NK-92 (cell line): ENCODE data around the gene SEZ6L.

Experiments
- DNase-seq: peaks from one replicate; lab custom pipeline; 2025; ENCODE audit not compliant: unreplicated experiment; lab: John Stamatoyannopoulos, UW

Gene SEZ6L

DNA sequence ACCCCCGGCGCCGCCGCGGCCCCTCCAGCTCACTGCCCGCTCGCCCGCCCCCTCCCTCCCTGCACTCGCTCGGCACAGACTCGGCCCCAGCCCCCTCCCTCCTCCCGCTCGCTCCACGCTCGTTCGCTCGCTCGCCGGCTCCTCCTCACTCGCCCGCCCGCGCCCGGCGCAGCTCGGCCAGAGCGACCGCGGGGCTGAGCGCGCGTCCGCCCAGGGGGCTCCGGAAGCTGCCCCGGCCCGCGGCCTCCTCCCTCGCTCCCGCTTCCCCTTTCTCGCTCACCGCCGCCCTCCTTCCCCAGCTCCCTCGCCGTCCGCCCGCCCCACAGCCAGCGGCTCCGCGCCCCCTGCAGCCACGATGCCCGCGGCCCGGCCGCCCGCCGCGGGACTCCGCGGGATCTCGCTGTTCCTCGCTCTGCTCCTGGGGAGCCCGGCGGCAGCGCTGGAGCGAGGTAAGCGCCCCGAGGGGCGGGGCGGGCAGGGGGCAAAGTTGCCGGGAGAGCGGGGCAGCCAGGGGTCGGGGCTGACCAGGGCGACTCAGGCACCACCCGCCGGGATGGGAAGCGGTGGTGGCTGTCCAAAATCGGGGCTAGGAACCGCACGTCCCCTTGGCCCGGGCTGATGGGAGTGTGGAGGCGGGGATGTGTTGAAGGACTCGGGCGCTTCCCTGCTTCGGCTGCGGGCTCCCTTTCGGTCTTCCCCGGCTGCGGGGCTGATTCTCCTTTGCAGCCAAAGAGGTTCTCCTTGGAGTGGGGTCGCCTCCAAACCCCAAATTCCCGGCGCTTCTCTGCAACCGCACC is at the start of gene SEZ6L:
Gene SEZ6L (plus strand): TSS at position 148 of the 797 bp plus-strand sequence. CDS start 208 bp downstream, at position 356.
- no peak for DNase-seq

DNA sequence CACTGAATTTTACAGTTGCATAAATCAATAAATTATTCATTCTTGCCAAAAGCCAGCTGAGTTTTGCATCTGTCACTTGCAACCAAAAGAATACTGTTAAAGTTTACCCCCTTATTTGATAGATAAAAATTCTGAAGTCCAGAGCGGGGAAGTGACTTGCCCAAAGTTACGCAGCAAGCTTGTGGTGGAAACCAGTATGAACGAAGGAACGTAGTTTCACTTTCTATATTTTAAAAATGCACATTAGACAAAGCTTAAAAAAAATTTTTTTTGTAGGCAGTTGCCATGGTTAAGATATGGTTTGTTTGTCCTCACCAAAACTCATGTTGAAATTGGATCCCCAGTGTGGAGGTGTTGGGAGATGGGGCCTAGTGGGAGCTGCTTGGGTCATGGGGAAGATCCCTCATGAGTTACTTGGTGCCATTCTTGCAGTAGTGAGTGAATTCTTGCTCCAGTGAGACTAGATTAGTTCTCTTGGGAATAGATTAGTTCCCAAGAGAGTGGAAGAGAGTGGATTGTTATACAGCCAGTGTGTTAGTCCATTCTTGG is 46.3 kb upstream of the SEZ6L start:
- DNase-seq, result no peak

DNA sequence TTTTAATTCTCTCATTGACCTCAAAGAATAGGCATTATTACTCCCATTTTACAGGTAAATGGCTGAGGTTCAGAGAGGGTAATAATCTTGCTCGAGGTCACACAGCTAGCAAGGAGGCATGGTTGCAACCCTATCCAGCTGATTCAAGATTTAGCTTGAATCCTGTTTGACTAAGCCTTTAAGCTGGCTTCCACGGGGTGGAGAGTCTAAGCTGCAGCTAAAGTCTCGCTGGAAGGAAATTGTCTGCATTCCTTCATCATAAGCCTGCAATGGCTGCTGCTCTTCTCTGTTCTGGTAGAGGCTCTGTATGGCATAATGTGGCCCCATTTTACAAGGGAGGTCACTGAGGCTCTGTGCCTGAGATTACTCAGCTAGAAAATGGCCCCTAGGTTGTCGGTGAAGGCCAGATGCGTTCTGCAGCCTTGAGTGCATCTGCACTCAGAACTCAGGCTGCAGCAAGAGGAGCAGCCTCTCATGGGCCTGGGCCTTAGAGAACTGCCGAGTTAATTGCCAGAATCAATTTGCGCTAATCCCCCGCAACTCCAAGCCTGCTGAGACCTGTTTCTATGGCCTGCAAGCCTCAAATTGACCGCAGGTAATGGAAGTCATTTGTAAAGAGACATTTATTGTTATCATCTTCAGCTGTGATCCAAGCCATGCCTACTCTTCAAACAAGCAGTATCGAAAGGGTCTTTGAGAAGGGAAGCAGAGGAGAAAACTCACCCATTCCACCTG is 44.1 kb upstream of the SEZ6L start:
- no peak for DNase-seq

DNA sequence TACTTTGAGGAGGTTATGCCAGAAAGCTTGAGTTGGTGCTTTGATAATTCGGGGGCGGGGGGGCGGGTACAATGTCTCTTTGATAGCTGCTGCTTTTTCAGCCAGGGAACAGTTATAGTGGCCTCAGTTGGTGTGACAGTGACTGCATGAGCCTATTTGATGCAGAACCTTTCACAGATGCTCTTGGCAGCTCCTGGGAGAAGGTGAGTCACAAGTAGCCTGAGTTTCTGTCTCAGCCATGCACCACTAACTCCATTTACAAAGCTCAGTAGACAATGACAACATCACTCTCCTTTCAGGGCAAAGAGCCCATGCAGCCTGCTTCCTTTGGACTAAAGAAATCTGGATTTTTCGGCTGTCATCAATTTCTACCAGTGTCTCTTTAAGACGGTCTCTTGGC is 42.1 kb upstream of the SEZ6L start:
- DNase-seq, result no peak

DNA sequence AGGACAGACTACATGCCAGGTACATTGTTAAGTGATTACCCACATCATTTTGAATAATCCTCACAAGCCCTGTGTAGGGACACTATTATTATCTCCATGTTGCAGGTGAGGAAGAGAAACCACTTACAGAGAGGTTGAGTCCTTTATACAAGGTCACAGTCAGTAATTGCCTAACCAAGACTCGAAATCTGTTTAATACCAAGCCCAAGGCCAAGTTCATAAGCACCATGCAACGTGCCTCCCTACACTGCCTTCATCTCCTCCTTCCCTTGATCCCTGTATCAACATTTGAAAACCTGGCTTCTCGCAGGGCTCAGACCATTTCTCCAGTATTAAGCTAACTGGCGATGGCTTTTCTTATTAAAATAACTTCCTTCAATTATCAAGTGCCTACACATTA is 41.7 kb upstream of the SEZ6L start:
- DNase-seq, result no peak

DNA sequence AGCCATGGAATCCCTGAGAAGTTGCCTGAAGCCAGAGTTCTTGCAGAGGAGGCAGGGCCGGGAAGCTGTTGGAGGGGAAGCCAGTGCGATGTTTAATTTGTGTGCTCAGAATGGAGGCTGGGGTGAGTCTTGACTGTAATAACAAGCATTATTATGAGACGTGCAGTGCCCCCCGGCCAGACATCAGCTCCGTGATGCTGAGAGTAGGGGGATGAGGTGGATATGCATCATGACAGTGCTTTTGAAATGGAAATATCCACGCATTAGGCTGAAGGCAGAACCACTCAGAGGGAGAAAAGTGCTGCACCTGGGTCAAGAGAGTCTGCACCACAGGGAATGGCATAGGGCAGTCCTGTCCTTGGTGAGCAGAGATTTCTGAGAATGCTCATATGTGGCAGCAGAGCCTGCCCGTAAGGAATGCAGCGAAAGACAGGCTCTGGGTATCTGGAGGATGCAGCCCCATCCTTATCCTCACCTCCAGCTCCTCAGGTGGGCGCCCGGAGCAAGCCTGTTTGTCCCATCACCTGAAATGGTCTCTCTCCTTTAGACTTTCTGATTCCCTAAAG is 37.6 kb upstream of the SEZ6L start:
- no peak for DNase-seq

DNA sequence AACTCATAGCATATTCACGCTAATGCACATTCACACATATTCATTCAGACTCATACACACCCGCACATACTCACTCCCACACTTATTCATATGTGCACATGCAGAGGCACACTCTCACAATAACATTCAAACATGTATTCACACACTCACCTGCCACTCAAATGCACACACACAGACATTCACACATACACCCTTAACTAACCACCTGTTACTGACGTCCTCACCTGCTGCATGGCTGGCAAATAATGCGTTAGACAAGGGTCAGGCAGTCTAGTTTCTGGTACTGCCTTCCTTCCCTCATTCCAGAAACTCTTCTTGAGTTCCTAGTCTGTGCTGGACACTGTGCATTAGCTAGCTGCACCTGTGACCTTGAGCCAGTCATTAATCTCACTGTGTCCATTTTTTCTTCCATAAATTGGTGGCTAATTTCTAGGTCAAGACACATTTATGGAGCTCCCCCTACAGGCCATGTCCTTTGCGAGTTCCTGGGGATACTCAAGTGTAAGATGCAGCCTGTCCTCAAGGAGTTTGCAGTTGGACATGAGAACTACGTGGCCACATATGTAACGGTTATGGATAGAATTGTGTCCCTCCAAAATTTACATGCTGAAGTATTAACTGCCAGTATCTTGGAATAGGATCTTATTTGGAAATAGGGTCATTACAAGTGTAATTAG is 34.5 kb upstream of the SEZ6L start:
- DNase-seq, result no peak

DNA sequence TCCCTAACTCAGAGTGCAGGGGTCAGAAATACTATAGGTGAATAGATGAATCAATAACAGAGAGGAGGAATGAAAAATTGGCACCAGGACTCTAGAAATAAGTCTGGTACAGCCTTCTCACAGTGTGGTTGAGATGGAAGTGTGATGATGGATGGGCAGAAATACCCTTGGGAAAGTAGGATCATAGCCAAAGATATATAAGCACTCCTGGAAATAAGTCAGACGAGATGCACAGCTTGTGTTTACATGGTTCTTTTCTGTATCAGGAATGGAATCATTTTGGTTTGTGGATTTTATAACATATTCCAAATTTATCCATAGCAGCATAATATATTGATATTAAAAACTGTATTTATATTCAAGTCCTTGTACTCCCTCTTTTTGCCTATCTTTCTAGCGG is 33.5 kb upstream of the SEZ6L start:
- no peak for DNase-seq

DNA sequence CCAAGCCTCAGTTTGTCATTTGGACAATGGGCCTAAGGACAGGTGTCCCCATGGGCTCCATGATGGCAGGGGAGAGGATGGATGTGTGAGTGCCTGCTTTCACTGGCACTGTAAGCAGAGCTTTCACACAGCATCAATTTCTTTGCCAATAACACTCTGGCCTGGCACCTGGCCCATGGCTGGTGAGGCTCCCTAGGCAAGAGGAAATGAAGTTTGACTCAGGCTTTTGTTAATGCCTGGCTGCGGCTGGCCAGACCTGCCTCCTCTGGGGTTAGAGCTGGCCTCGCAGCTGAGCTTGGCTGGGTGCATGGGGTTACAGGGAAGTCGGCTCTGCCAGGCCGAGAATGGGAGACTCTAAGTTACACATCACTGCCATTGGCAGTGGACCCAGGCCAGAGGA is 30.0 kb upstream of the SEZ6L start:
- DNase-seq, result no peak

DNA sequence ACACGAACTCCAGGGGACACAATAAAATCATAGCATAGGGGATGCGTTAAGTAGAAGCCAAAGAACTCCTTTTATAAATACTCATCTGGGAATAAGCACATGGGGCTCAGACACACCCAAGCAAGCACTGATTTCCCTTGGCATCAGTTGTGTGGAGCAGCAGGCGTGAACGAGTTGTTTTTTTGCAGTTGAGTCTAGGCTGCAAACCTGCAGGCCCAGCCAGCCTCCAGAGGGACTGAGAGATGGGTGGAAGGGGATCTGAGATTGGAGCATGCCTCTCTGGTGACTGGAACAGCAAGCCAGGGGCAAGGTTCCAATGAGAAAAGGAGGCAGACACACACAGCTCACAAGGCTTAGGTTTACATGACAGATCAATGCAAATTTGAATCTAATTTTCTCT is 27.4 kb upstream of the SEZ6L start:
- no peak for DNase-seq

DNA sequence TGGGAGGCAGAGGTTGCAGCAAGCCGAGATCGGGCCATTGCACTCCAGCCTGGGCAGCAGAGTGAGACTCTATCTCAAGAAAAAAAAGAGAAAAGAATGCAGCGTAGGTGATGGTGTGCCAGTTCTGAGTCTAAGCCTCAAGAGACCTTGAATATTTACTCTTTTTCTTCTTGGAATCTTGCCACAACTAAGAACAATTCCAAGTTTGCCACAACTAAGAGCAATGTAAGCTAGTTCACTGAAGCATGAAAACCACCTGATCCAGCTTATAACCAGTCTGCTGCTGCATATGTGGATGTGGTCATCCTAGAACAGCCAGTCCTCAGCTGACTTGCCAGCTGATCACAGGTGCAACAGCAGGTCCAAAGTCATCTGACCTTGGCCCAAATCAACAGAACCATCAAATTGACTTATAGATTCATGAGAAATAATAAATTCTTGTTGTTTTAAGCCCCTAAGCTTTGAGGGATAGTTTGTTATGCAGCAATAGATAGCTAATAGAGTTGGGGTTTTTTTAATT is 25.4 kb upstream of the SEZ6L start:
- no peak for DNase-seq

DNA sequence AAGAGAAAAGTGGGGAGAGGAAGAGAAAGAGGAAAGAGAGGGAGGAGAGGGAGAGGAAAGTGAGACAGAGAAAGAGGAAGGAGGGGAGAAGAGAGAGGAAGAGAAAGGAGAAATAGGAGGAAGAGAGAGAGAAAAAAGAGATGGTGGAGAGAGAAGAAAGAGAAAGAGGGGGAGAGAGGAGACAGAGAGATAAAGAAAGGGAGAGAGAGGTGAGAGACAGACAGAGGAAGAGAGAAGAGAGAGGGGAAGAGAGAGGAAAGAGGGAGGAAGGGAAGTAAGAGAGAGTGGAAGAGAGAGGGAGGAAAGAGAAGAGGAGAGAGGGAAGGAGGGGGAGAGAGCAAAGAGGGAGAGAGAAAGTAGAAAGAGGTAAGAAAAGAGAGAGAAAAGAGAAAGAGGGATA is 9.4 kb upstream of the SEZ6L start:
- DNase-seq, result no peak

DNA sequence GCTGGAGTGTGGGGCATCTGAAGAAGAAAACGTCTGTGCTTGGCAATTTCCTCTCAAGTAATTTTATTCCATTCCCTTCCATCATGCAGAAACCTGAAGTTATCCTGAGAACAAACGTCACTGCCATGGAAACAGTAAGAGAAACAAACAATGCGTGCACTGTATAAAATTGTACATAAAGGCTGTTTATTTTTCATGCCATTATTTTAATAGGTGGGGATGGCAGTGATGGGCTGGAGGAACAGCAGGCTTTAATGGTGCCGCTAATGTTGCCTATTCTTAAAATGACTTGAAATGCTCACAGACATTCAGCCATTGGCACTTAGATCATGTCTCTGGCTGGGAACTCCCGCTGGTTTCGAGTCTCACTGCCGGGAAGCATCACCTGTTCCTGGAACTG is 7.5 kb upstream of the SEZ6L start:
- no peak for DNase-seq

DNA sequence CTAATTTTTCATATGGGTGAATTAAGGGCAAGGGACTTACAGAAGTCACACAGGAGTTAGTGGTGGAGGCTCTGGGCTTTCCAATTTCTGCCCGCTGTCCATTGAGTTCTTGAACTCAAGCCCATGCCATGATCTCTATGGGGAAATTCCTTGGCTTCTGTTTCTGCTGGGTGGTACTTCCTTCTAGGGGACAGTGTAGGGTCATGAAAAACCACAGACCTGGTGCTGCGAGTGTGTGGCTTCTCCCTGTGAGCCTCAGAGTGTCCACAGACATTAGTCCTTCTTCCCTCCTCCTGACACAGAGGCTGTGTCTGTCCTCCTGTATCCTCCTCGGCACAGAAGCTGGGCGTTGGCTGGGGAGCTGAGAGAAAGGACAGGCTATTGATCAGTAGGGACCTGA is 6.3 kb upstream of the SEZ6L start:
- DNase-seq, result no peak

DNA sequence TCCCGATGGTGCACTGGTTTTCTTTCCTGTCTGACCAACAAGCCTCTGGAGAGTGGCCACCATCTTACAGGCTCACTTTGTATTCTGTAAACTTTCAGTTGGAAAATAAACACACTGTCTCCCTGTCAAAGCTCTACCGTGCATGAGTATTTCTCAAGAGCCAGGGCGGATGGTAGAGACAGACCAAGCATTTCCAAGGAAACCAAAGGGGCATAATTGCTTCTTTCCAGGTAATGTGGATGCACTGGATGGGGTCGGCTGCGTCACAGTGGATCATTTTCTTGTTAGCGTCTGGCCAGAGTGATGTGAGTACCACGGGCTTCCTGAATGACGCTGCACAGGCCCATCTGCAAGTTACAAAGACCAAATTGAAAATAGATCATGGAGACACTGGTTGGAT is 5.1 kb upstream of the SEZ6L start:
- no peak for DNase-seq

DNA sequence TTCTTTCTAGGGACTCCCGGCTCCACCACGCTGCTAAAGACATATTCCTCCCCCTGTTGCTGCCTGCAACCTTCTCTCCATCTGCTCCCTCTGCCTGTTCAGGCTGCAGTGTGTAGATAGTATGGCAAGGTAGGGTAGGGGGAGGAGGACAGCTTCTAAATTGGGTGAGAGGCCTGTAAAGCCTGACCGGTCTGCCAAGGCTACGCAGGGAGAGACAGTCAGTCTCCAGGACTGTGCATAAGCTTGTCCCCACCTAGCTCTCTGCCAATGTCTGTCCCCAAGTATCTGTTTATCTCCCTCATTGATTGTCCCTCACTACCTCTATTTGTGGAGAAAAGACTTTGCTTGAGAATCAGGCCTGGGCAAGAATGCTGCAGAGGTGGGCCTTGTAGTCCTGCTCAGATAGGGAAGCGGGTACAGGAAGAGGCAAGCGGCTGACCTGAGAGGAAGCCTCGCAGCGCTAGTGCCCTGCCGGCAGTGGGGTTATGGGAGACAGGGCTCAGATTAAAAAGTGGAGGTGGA is 871 bp upstream of the SEZ6L start:
- no peak for DNase-seq

DNA sequence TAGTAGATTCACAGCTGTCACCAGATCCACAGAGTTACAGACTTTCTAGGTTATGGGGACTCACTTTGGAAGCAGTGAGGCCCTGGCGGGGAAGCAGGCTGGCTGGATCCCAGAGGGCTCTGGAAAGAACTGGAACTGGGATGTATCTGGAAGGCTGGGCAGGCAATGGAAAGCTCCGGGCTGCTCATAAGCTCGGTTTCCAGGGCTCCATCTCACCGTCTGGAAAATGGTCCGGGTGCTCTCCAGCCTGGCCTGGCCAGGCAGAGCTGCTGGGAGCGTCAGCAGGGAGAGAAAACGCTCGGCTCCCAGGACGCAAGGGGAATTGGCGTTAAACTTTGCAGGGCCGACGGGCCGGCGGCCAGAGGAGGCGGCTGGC is 335 bp upstream of the SEZ6L start:
- DNase-seq, result no peak

DNA sequence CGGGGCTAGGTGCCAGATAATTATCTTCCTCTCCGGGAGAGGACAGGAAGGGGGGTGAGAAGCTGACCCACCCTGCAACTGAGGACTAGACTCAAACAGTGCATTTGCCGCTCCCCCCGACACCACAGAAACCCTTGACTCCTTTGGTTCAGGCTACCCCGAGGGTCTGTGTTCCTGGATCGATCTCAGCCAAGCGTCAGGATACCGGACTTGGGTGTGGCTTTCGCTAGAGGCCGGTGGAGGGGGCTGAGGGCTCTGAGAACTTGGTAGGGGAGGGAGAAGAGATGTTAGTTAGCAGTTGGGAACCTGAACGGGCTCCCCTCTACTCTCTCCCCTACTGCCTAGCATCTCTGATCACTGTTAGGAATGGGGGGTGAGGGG is 840 bp downstream of the SEZ6L start:
- DNase-seq, result no peak

DNA sequence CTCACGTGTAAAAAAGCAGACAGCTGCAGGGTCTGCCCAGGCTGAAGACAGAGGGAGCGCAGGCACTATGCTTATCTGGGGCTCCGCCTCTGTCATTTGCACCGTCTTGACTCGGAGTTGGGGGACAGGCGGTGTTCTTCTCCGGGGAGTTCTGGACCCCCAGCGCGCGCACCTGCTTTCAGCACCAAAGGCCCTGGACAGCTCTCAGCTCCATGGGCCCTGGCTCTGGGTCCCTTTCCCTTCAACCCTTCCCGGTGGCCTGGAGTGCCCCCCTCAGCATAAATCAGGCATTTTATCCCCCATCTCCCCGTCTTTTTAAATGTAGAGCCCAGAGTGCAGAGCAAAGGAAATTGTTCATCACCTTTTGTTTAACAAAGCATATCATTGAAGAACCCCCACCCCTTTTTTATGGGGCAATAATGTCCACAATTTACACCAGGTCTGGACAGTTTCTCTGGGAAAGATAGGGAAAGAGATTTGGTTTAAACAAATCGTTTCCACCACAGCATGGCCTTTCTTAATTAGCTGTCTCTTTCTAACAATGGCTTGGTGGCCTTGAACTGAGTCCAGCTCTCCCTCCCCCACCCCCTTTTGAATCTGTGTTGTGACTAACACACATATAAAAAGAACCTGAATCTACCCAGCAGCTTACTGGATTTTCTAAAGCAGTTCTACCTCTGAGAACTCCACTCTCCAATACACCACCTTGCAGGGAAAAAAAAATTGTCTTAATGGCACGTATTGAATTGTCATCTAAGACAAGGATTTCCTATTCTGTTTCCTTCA is 1.7 kb downstream of the SEZ6L start:
- no peak for DNase-seq

DNA sequence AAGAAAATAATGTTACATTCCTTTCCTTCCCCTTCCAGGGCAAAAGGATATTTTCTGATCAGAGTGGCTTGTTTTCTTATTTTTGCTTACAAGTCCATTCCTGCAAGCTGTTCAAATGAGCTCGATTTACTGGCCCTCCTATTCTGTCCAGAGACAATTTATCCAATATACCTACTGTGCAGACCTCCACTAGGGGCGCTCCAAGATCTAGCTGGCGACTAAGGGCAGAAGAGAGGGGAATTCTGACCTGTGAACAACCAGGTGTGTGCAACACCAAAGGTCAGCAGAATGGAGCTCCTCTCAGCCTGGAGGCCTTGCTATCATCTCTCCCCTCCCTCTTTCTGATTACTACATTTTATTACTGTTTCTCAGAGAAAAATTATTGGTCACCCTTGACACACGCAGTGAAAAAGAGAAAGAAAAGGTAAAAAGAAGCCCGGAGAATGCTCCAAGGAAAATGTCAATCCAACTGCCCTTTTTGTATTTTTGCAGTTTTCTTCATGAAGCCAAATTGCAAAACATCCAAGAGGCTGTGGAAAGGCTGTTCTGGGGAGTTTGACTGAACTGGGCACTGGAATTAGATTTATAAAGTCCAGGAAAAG is 3.2 kb downstream of the SEZ6L start:
- no peak for DNase-seq
